Naive thymus-derived CD4-positive, alpha-beta T cell (primary cell): Measurements from ENCODE around the gene HHATL. TPM values are rescaled to one million over a fixed set of nuclear protein-coding genes. Genes with fewer than 3 reads are reported as not detected.

Source experiments
- ATAC-seq: fragments of 150-1000 bp; cut with Tn5 transposase; 2 replicates; pipeline ENCODE4 v1.10.0; 2021; ENCODE audit warnings: mild to moderate bottlenecking, moderate library complexity
- CTCF ChIA-PET: fragments of 350-600 bp; sonication (Branson Sonifier 250); formaldehyde crosslinking; loops from one replicate; lab custom pipeline; 2021; ENCODE audit warnings: antibody characterized with exemption; lab: Charles Lee
- POLR2A ChIA-PET: fragments of 350-600 bp; sonication (Branson Sonifier 250); formaldehyde crosslinking; loops from one replicate; lab custom pipeline; 2021; ENCODE audit warnings: antibody characterized with exemption, inconsistent platforms; lab: Charles Lee
- DNase-seq, 9 donors: peaks; one replicate each; pipeline versions ENCODE4 v3.0.0 to v3.0.0-alpha.2; 2020 to 2022; ENCODE audit warnings: mixed read lengths in 1 of 9
- H3K27ac ChIP-seq: one replicate; pipeline ENCODE4 v1.7.0; 2013; ENCODE audit warnings: mild to moderate bottlenecking, low read depth, low read length, moderate library complexity
- H3K27me3 ChIP-seq, 2 donors: one replicate each; pipeline ENCODE4 v1.7.0; 2013; ENCODE audit warnings: low read length in 2 of 2, mild to moderate bottlenecking in 2 of 2, moderate library complexity in 2 of 2; ENCODE audit not compliant: control insufficient read depth in 2 of 2, insufficient read depth in 2 of 2
- H3K36me3 ChIP-seq, 3 experiments: 1 replicate in 2 of 3; 2 replicates in 1 of 3; pipeline ENCODE4 v1.7.0; 2013; ENCODE audit warnings: low read length in 3 of 3, mild to moderate bottlenecking in 3 of 3, moderate library complexity in 1 of 3; ENCODE audit not compliant: insufficient read depth in 3 of 3, control insufficient read depth in 2 of 3
- H3K4me1 ChIP-seq, 2 donors: one replicate each; pipeline ENCODE4 v1.7.0; 2013; ENCODE audit warnings: low read length in 2 of 2, mild to moderate bottlenecking in 2 of 2, moderate library complexity in 1 of 2; ENCODE audit not compliant: control insufficient read depth in 2 of 2, insufficient read depth in 2 of 2
- H3K4me3 ChIP-seq: 2 replicates; pipeline ENCODE4 v1.7.0; 2013; ENCODE audit warnings: mild to moderate bottlenecking, low read length
- H3K9me3 ChIP-seq, 3 experiments: 1 replicate in 2 of 3; 2 replicates in 1 of 3; pipeline ENCODE4 v1.7.0; 2013; ENCODE audit warnings: low read length in 3 of 3; ENCODE audit not compliant: control insufficient read depth in 2 of 3
- H3K27ac Mint-ChIP-seq, 9 donors: one replicate each; pipeline ENCODE4 v1.8.0; 2020 to 2022; ENCODE audit warnings: mixed read lengths in 9 of 9, mild to moderate bottlenecking in 8 of 9, moderate library complexity in 5 of 9, inconsistent platforms in 2 of 9
- H3K27me3 Mint-ChIP-seq, 5 donors: one replicate each; pipeline ENCODE4 v1.8.0; 2021 to 2022; ENCODE audit warnings: mixed read lengths in 5 of 5, mild to moderate bottlenecking in 1 of 5
- H3K36me3 Mint-ChIP-seq, 5 donors: one replicate each; pipeline ENCODE4 v1.8.0; 2020 to 2022; ENCODE audit warnings: mixed read lengths in 5 of 5, mild to moderate bottlenecking in 3 of 5, inconsistent platforms in 1 of 5
- H3K4me1 Mint-ChIP-seq, 7 donors: one replicate each; pipeline ENCODE4 v1.8.0; 2020 to 2022; ENCODE audit warnings: mixed read lengths in 7 of 7, mild to moderate bottlenecking in 3 of 7, inconsistent platforms in 1 of 7
- H3K4me3 Mint-ChIP-seq, 10 donors: one replicate each; pipeline ENCODE4 v1.8.0; 2020 to 2022; ENCODE audit warnings: mild to moderate bottlenecking in 10 of 10, mixed read lengths in 10 of 10, moderate library complexity in 6 of 10, inconsistent platforms in 2 of 10
- H3K9me3 Mint-ChIP-seq, 11 donors: one replicate each; pipeline ENCODE4 v1.8.0; 2020 to 2022; ENCODE audit warnings: mixed read lengths in 11 of 11, mild to moderate bottlenecking in 4 of 11, inconsistent platforms in 1 of 11, moderate library complexity in 1 of 11
- intact Hi-C, 2 donors: fragments of 100-400 bp; cut with micrococcal nuclease; formaldehyde crosslinking; loops; one replicate each; pipeline ENCODE4 v1.15.1; 2023
- polyA plus RNA-seq, 2 donors: library from polyadenylated mRNA; unstranded; fragments of 300-500 nt; fragmentation: Illumina TruSeq; gene quantifications; one replicate each; pipeline ENCODE4 v1.2.3, GENCODE V29; 2021
- total RNA-seq, 6 experiments: library from RNA in 5 of 6; stranded (reverse) in 5 of 6; gene quantifications; 1 replicate in 5 of 6; 2 replicates in 1 of 6; pipeline ENCODE4 v1.2.3 and lab custom pipeline; 2021 to 2026

The HHATL gene
- total and polyA plus RNA-seq, 7 experiments from 2014 or later = not detected

DNA sequence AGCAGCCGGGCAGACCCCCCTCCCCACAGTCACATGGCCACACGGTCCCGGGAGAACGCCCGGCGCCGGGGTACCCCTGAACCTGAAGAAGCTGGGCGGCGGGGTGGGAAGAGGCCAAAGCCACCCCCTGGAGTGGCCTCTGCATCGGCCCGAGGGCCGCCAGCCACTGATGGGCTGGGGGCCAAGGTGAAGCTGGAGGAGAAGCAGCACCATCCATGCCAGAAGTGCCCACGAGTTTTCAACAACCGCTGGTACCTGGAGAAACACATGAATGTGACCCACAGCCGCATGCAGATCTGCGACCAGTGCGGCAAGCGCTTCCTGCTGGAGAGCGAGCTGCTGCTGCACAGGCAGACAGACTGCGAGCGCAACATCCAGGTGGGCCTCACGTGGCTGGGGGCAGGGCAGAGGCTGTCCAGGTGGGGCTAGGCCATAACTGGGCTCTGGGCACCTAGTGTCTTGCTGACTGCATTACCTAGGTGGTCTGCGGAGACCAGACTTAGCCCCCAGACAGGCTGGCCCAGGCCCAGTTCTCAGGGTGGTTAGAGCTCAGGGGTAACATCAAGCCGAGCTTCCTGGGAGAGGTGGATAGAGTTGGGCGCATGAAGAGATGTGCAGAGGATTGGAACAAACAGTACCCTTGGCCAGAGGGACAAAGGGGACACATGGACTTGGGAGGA is 43.0 kb downstream of the HHATL start:
- no peaks in the 10 kb centered on the region for H3K36me3 Mint-ChIP-seq
- Histone ChIP-seq H3K36me3 (no peaks in the 10 kb centered on the region), H3K27me3 (no peaks in the 10 kb centered on the region), H3K4me3 (no peak overlapping the region), H3K9me3 (no peaks in the 10 kb centered on the region), H3K4me1 (no peaks in the 10 kb centered on the region), H3K27ac (no peak overlapping the region)
- H3K27ac Mint-ChIP-seq = peak overlapping the region in 1 of 9 donors; percentile 55
- ChIA-PET CTCF (no interaction called here), POLR2A (interaction anchor here (0.6 kb wide), 1 partner anchor 272 kb away, joined by 3 read pairs; no protein-coding TSS in a partner anchor)
- intact Hi-C loops = loop anchor here in 1 of 2 donors (5.0 kb wide), 1 partner anchor 83 kb away; no protein-coding TSS in a partner anchor
- peaks cover 0 to 8% (median 0%) of the 10 kb centered on the region in 7 donors for H3K4me1 Mint-ChIP-seq
- DNase-seq (no peak), ATAC-seq (no peak)
- H3K9me3 Mint-ChIP-seq = no peaks in the 10 kb centered on the region
- no peak overlapping the region for H3K4me3 Mint-ChIP-seq
- H3K27me3 Mint-ChIP-seq = peaks cover 0 to 2% (median 0%) of the 10 kb centered on the region in 5 donors

DNA sequence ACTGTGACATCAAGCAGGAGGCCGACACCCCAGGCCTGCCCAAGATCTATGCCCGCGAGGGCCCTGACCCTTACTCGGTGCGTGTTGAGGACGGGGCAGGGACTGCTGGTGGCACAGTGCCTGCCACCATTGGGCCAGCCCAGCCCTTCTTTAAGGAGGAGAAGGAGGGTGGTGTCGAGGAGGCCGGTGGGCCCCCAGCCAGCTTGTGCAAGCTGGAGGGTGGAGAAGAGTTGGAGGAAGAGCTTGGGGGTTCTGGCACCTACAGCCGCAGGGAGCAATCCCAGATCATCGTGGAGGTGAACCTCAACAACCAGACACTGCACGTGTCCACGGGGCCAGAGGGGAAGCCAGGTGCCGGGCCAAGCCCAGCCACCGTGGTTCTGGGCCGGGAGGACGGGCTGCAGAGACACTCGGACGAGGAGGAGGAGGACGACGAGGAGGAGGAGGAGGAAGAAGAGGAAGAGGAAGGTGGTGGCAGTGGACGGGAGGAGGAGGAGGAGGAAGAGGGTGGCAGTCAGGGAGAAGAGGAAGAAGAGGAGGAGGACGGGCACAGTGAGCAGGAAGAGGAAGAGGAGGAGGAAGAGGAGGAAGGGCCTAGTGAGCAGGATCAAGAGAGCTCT is 43.7 kb downstream of the HHATL start:
- peaks cover 0 to 2% (median 0%) of the 10 kb centered on the region in 5 donors for H3K27me3 Mint-ChIP-seq
- no peaks in the 10 kb centered on the region for H3K4me1 ChIP-seq
- ChIA-PET CTCF (no interaction called here), POLR2A (interaction anchor here (0.6 kb wide), 1 partner anchor 272 kb away, joined by 3 read pairs; no protein-coding TSS in a partner anchor)
- ATAC-seq (no peak), DNase-seq (no peak)
- H3K4me3 Mint-ChIP-seq = peak overlapping the region in 1 of 10 donors; percentile 38
- no peak overlapping the region for H3K27ac ChIP-seq
- no peak overlapping the region for H3K27ac Mint-ChIP-seq
- H3K4me3 ChIP-seq = no peak overlapping the region
- no peaks in the 10 kb centered on the region for H3K36me3 ChIP-seq
- no peaks in the 10 kb centered on the region for H3K9me3 ChIP-seq
- intact Hi-C loops = loop anchor here in 1 of 2 donors (5.0 kb wide), 1 partner anchor 83 kb away; no protein-coding TSS in a partner anchor
- H3K9me3 Mint-ChIP-seq = no peaks in the 10 kb centered on the region
- H3K4me1 Mint-ChIP-seq = peaks cover 0 to 9% (median under 1%) of the 10 kb centered on the region in 7 donors
- H3K27me3 ChIP-seq = no peaks in the 10 kb centered on the region
- H3K36me3 Mint-ChIP-seq = no peaks in the 10 kb centered on the region

GRCh38 chr3:42658091-42658770 is 44.4 kb downstream of the HHATL start:
- peaks cover 5 to 6% of the 10 kb centered on the region in 2 donors for H3K4me1 ChIP-seq
- H3K36me3 Mint-ChIP-seq = no peaks in the 10 kb centered on the region
- no peak overlapping the region for H3K27ac ChIP-seq
- peak overlapping the region in 2 of 9 donors; percentile 6 to 38 for H3K27ac Mint-ChIP-seq
- H3K27me3 Mint-ChIP-seq = peaks cover 0 to 4% (median 0%) of the 10 kb centered on the region in 5 donors
- no peaks in the 10 kb centered on the region for H3K9me3 ChIP-seq
- ChIA-PET CTCF (no interaction called here), POLR2A (no interaction called here)
- intact Hi-C loops = loop anchor here in 1 of 2 donors (5.0 kb wide), 1 partner anchor 84 kb away; no protein-coding TSS in a partner anchor
- H3K9me3 Mint-ChIP-seq = no peaks in the 10 kb centered on the region
- peaks cover 0 to 15% (median 6%) of the 10 kb centered on the region in 7 donors for H3K4me1 Mint-ChIP-seq
- DNase-seq (no peak), ATAC-seq (no peak)
- no peaks in the 10 kb centered on the region for H3K27me3 ChIP-seq
- no peak overlapping the region for H3K4me3 ChIP-seq
- H3K36me3 ChIP-seq = no peaks in the 10 kb centered on the region
- no peak overlapping the region for H3K4me3 Mint-ChIP-seq

GRCh38 chr3:42657675-42658074 is 44.9 kb downstream of the HHATL start:
- intact Hi-C loops = loop anchor here in 1 of 2 donors (5.0 kb wide), 1 partner anchor 85 kb away; no protein-coding TSS in a partner anchor
- H3K4me3 Mint-ChIP-seq = no peak overlapping the region
- POLR2A ChIA-PET = no interaction called here

GRCh38 chr3:42656680-42657610 is 45.7 kb downstream of the HHATL start:
- Mint-ChIP-seq H3K36me3 (no peaks in the 10 kb centered on the region), H3K27ac (peak overlapping the region in 3 of 9 donors; percentile 28 to 68 (median 49))

More at GRCh38 chr3:42657675-42658074, 44.9 kb downstream of the HHATL start:
- Histone ChIP-seq H3K4me1 (peaks cover 5 to 11% of the 10 kb centered on the region in 2 donors), H3K9me3 (no peaks in the 10 kb centered on the region), H3K27me3 (no peaks in the 10 kb centered on the region), H3K36me3 (no peaks in the 10 kb centered on the region), H3K27ac (no peak overlapping the region), H3K4me3 (no peak overlapping the region)
- peaks cover 0 to 4% (median 0%) of the 10 kb centered on the region in 5 donors for H3K27me3 Mint-ChIP-seq
- ATAC-seq (no peak), DNase-seq (no peak)
- H3K4me1 Mint-ChIP-seq = peaks cover 0 to 21% (median 10%) of the 10 kb centered on the region in 7 donors
- H3K27ac Mint-ChIP-seq = peak overlapping the region in 2 of 9 donors; percentile 6 to 38
- CTCF ChIA-PET = interaction anchor here (0.6 kb wide), 1 partner anchor 47 kb away, joined by 3 read pairs; no protein-coding TSS in a partner anchor
- no peaks in the 10 kb centered on the region for H3K9me3 Mint-ChIP-seq
- no peaks in the 10 kb centered on the region for H3K36me3 Mint-ChIP-seq

More at GRCh38 chr3:42656680-42657610, 45.7 kb downstream of the HHATL start:
- ChIA-PET CTCF (interaction anchor here (0.6 kb wide), 1 partner anchor 46 kb away, joined by 3 read pairs; no protein-coding TSS in a partner anchor), POLR2A (no interaction called here)
- ATAC-seq (no peak), DNase-seq (no peak)
- H3K9me3 ChIP-seq = no peaks in the 10 kb centered on the region
- H3K4me3 ChIP-seq = no peak overlapping the region
- H3K4me1 ChIP-seq = peaks cover 5 to 12% of the 10 kb centered on the region in 2 donors
- no peaks in the 10 kb centered on the region for H3K36me3 ChIP-seq
- H3K4me1 Mint-ChIP-seq = peaks cover 5 to 22% (median 12%) of the 10 kb centered on the region in 7 donors
- H3K9me3 Mint-ChIP-seq = no peaks in the 10 kb centered on the region
- peaks cover 0 to 4% (median 0%) of the 10 kb centered on the region in 5 donors for H3K27me3 Mint-ChIP-seq
- intact Hi-C loops = loop anchor here in 1 of 2 donors (5.0 kb wide), 1 partner anchor 85 kb away; no protein-coding TSS in a partner anchor
- H3K4me3 Mint-ChIP-seq = peak overlapping the region in 3 of 10 donors; percentile 19 to 58 (median 43)
- no peak overlapping the region for H3K27ac ChIP-seq
- H3K27me3 ChIP-seq = no peaks in the 10 kb centered on the region
